ENCODE data around the gene DLGAP1.

DLGAP1 gene

DNA sequence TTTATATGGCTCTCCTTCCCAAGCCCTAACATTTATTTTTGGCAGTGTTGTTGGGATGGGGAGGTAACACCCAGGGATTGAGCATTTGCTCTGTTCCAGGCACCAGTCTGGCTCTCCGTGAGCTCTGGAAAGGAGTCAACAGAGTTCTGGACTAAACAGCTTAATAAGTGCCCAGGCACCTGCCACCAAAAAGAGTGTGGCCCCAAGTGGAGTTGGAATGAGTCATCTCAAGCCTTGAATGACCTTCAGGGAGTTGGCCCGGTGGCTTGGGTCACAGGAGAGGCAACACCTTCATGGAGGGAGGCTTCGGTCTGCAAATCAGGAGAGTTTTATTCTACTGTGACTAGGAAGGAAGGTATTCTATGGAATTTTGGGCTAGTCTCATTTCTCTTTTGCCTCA, 203.2 kb downstream of the DLGAP1 start:
- H3K4me3 ChIP-seq (ENCODE audit: insufficient read depth, low read length, poor library complexity, severe bottlenecking): no peak overlapping the region
- H2AFZ ChIP-seq (ENCODE audit: low read depth, low read length, severe bottlenecking): no peak overlapping the region
- no peaks in the 10 kb centered on the region for H3K27me3 ChIP-seq (ENCODE audit: low read length)
- H3K4me2 ChIP-seq (ENCODE audit: low read depth, low read length, poor library complexity, severe bottlenecking): no peak overlapping the region
- H3K9me2 ChIP-seq (replicated peaks; ENCODE audit: insufficient read depth, low read length): no peaks in the 10 kb centered on the region
- no peaks in the 10 kb centered on the region for H3F3A ChIP-seq (ENCODE audit: insufficient read depth)
- H4K20me1 ChIP-seq (ENCODE audit: low read depth, low read length): no peaks in the 10 kb centered on the region
- no peak for TF ChIP-seq EZH2phosphoT487 (conservative IDR thresholded peaks at IDR 0.05; ENCODE audit: low read length)
- TF ChIP-seq, protein P1, sequence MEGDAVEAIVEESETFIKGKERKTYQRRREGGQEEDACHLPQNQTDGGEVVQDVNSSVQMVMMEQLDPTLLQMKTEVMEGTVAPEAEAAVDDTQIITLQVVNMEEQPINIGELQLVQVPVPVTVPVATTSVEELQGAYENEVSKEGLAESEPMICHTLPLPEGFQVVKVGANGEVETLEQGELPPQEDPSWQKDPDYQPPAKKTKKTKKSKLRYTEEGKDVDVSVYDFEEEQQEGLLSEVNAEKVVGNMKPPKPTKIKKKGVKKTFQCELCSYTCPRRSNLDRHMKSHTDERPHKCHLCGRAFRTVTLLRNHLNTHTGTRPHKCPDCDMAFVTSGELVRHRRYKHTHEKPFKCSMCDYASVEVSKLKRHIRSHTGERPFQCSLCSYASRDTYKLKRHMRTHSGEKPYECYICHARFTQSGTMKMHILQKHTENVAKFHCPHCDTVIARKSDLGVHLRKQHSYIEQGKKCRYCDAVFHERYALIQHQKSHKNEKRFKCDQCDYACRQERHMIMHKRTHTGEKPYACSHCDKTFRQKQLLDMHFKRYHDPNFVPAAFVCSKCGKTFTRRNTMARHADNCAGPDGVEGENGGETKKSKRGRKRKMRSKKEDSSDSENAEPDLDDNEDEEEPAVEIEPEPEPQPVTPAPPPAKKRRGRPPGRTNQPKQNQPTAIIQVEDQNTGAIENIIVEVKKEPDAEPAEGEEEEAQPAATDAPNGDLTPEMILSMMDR (IDR thresholded peaks at IDR 0.05; ENCODE audit: insufficient read depth, low read length, poor library complexity, severe bottlenecking): no peak
- H3K9me3 ChIP-seq (ENCODE audit: insufficient read depth, low read length): no peaks in the 10 kb centered on the region
- H3K27ac ChIP-seq (ENCODE audit: low read depth, low read length): no peak overlapping the region
- H3K36me3 ChIP-seq (ENCODE audit: low read length): no peaks in the 10 kb centered on the region
- H3K9ac ChIP-seq (ENCODE audit: low read length): no peak overlapping the region
- H3K79me2 ChIP-seq (ENCODE audit: insufficient read depth, low read length): no peaks in the 10 kb centered on the region

DNA sequence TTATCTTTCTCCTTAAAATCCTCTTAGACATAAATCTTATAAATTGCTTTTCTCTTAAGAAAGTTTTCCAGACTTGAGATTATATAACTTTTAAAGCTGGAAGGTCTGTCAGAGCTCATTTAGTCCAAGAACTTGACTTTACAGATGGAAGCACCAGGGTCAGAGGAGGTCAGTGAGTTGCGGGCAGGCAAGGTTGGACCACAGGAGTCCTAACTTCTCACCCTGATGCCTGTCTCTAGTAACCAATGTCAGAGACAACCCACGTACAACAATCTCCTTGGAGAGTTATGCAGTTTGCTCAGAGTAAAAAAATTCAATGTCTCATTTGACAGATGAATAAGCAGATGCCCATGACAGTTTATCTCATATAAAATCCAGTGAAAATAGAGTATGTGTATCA, 203.9 kb downstream of the DLGAP1 start:
- no peak overlapping the region for H3K4me2 ChIP-seq (ENCODE audit: low read depth, low read length, poor library complexity, severe bottlenecking)
- H3K79me2 ChIP-seq (ENCODE audit: insufficient read depth, low read length): no peaks in the 10 kb centered on the region
- H3K36me3 ChIP-seq (ENCODE audit: low read length): no peaks in the 10 kb centered on the region
- TF ChIP-seq EZH2phosphoT487 (conservative IDR thresholded peaks at IDR 0.05; ENCODE audit: low read length): no peak
- TF ChIP-seq, protein P1 (IDR thresholded peaks at IDR 0.05; ENCODE audit: insufficient read depth, low read length, poor library complexity, severe bottlenecking): no peak
- no peak overlapping the region for H3K9ac ChIP-seq (ENCODE audit: low read length)
- H3K27me3 ChIP-seq (ENCODE audit: low read length): no peaks in the 10 kb centered on the region
- H3K9me3 ChIP-seq (ENCODE audit: insufficient read depth, low read length): no peaks in the 10 kb centered on the region
- no peak overlapping the region for H2AFZ ChIP-seq (ENCODE audit: low read depth, low read length, severe bottlenecking)
- H3K27ac ChIP-seq (ENCODE audit: low read depth, low read length): no peak overlapping the region
- no peaks in the 10 kb centered on the region for H3K9me2 ChIP-seq (replicated peaks; ENCODE audit: insufficient read depth, low read length)
- H3K4me3 ChIP-seq (ENCODE audit: insufficient read depth, low read length, poor library complexity, severe bottlenecking): no peak overlapping the region
- H3F3A ChIP-seq (ENCODE audit: insufficient read depth): no peaks in the 10 kb centered on the region
- H4K20me1 ChIP-seq (ENCODE audit: low read depth, low read length): no peaks in the 10 kb centered on the region

DNA sequence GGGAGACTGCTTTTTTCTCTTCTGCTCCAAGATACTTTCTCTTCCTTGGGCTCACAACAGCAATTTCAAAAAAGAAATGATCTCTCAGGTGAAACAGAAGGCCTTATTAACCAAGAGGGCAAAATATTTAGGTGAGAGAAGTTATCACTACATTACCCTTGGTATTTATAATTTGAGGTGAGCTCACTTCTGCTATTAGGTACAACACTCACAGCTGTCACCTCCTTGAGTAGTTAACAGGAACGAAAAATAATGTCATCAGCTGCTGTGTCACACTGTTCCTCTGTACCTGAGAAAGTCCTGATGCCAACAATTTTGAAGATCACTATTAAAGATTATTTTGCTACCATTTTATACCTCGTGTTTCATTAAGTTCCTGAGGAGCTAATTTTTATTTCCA, 205.0 kb downstream of the DLGAP1 start:
- Histone ChIP-seq H3K9me2 (replicated peaks; ENCODE audit: insufficient read depth, low read length) (no peaks in the 10 kb centered on the region), H2AFZ (ENCODE audit: low read depth, low read length, severe bottlenecking) (no peak overlapping the region), H4K20me1 (ENCODE audit: low read depth, low read length) (no peaks in the 10 kb centered on the region), H3F3A (ENCODE audit: insufficient read depth) (no peaks in the 10 kb centered on the region), H3K4me3 (ENCODE audit: insufficient read depth, low read length, poor library complexity, severe bottlenecking) (no peak overlapping the region), H3K4me2 (ENCODE audit: low read depth, low read length, poor library complexity, severe bottlenecking) (no peak overlapping the region), H3K9ac (ENCODE audit: low read length) (no peak overlapping the region), H3K9me3 (ENCODE audit: insufficient read depth, low read length) (no peaks in the 10 kb centered on the region), H3K27me3 (ENCODE audit: low read length) (no peaks in the 10 kb centered on the region), H3K79me2 (ENCODE audit: insufficient read depth, low read length) (no peaks in the 10 kb centered on the region), H3K27ac (ENCODE audit: low read depth, low read length) (no peak overlapping the region), H3K36me3 (ENCODE audit: low read length) (no peaks in the 10 kb centered on the region)
- TF ChIP-seq, protein P1 (IDR thresholded peaks at IDR 0.05; ENCODE audit: insufficient read depth, low read length, poor library complexity, severe bottlenecking): no peak
- no peak for TF ChIP-seq EZH2phosphoT487 (conservative IDR thresholded peaks at IDR 0.05; ENCODE audit: low read length)
